ENCODE data around the gene MEGF6. TPM values are rescaled to one million over a fixed set of nuclear protein-coding genes. Genes with fewer than 3 reads are reported as not detected.

MEGF6 gene
- total RNA-seq, 2 donors from 2014 or later, result 4.9 to 6.8 TPM

DNA sequence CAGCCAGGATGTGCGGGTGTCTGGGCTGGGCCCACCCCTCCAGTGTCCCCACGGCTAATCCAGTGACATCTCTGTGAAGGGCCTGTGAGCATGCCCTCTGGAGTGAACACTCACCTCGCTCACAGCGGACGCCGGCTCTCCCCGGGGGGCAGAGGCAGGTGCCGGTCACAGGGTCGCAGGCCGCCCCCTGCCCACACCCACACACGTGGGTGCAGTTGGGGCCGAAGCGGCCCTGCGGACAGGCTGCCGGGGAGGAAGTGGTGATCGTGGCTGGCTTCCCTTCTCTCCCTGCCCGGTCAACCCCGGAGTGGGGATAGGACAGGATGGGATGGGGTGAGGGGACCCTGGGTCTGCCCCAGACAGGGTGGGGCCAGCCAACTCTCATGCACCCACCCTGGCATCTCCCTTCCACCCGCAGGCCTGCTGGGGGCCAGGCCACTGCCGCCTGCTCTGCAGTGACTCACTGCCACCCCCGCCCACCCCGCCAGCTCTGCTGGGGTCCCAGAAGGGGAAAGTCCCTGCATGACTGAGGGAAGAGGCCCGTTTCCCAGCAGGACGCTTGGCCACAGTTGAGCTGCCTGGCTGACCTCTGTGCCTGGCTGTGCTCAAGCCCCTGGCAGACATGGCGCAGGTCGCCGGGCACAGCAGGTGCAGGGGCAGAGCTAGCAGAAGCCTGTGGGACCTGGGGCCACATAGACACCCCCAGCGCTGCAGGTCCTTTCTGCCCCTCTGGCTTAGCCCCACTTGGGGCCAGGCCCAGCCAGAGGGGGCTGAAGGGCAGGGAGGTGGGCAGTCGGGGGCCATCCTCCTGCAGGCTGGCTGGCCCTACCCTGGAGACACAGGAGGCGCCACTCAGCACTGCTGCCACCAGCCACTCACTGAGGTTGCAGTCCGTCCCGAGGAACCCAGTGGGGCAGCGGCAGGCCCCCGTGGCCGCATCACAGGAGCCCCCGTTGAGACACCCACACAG is 115.2 kb downstream of the MEGF6 start:
- H3K36me3 Mint-ChIP-seq (ENCODE audit: insufficient read depth in 2 of 2), result no peaks in the 10 kb centered on the region

GRCh38 chr1:3494321-3495308 is 116.7 kb downstream of the MEGF6 start:
- Mint-ChIP-seq H3K27me3 (ENCODE audit: low read depth) (no peaks in the 10 kb centered on the region), H3K27ac (no peak overlapping the region), H3K4me1 (ENCODE audit: low read depth) (peaks cover 7% of the 10 kb centered on the region), H3K9me3 (no peaks in the 10 kb centered on the region), H3K36me3 (ENCODE audit: insufficient read depth in 2 of 2) (no peaks in the 10 kb centered on the region), H3K4me3 (no peak overlapping the region)
- DNase-seq (no peak), ATAC-seq (replicated peaks in 1 of 2) (no peak)

More for the DNA sequence above, 115.2 kb downstream of the MEGF6 start:
- H3K4me1 Mint-ChIP-seq (ENCODE audit: low read depth), result peaks cover 5% of the 10 kb centered on the region
- no peak overlapping the region for H3K4me3 Mint-ChIP-seq
- no peaks in the 10 kb centered on the region for H3K9me3 Mint-ChIP-seq
- ATAC-seq (replicated peaks in 1 of 2), result no peak
- H3K27ac Mint-ChIP-seq, result no peak overlapping the region
- no peaks in the 10 kb centered on the region for H3K27me3 Mint-ChIP-seq (ENCODE audit: low read depth)
- DNase-seq, result no peak

GRCh38 chr1:3492545-3493246 is 118.6 kb downstream of the MEGF6 start:
- no peak for ATAC-seq (replicated peaks in 1 of 2)
- no peak overlapping the region for H3K27ac Mint-ChIP-seq
- peaks cover 2 to 3% of the 10 kb centered on the region in 2 donors for H3K36me3 Mint-ChIP-seq (ENCODE audit: insufficient read depth in 2 of 2)
- peaks cover 0 to 8% of the 10 kb centered on the region in 2 donors for H3K9me3 Mint-ChIP-seq
- DNase-seq, result no peak
- no peak overlapping the region for H3K4me3 Mint-ChIP-seq
- no peaks in the 10 kb centered on the region for H3K27me3 Mint-ChIP-seq (ENCODE audit: low read depth)
- peaks cover 7% of the 10 kb centered on the region for H3K4me1 Mint-ChIP-seq (ENCODE audit: low read depth)

GRCh38 chr1:3491291-3492246 is 119.7 kb downstream of the MEGF6 start:
- no peak overlapping the region for H3K27ac Mint-ChIP-seq
- peak; percentile 84 to 87 for DNase-seq
- peak overlapping the region; percentile 58 to 64 for H3K4me3 Mint-ChIP-seq
- H3K27me3 Mint-ChIP-seq (ENCODE audit: low read depth), result no peaks in the 10 kb centered on the region
- peaks cover 7% of the 10 kb centered on the region for H3K4me1 Mint-ChIP-seq (ENCODE audit: low read depth)
- peak; percentile 85 to 88 for ATAC-seq (replicated peaks in 1 of 2)
- peaks cover 2 to 3% of the 10 kb centered on the region in 2 donors for H3K36me3 Mint-ChIP-seq (ENCODE audit: insufficient read depth in 2 of 2)
- H3K9me3 Mint-ChIP-seq, result peaks cover 0 to 8% of the 10 kb centered on the region in 2 donors

DNA sequence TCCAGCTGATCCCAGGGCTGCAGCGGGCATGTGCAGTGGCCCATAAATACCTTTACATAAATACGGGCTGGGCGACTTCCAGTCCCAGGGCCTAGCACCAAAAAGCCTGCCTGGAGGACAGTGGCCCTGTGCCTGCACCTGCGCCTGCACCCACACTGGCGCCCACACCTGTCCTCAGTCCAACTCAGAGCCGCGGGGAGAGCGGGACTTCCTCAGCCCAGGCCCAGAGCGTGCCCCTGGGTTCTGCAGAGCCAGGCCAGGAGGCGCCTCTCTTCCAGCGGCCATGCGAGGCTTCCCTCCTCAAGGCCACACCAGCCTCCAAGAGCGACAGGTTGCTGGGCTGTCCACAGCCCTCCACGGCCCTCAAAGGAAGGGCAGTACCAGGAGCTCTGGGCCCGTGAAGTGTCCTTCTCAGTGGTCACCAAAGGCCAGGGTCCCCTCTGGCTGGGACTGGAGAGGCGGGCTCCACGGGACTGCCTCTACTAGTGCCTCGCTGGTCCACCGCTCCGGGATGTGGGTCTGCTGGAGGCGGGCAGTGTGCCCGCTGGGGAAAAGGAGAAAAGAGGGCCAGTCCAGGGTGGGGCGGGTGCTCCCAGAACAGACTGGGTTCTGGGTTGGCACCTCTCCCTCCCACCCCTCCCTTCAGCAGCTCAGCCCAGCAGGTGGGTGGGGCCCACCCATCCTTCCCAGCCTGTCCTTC is 121.1 kb downstream of the MEGF6 start:
- Mint-ChIP-seq H3K4me1 (ENCODE audit: low read depth) (peaks cover 7% of the 10 kb centered on the region), H3K27me3 (ENCODE audit: low read depth) (no peaks in the 10 kb centered on the region), H3K27ac (no peak overlapping the region), H3K9me3 (peaks cover 0 to 8% of the 10 kb centered on the region in 2 donors), H3K36me3 (ENCODE audit: insufficient read depth in 2 of 2) (peaks cover 2 to 3% of the 10 kb centered on the region in 2 donors), H3K4me3 (no peak overlapping the region)
- ATAC-seq (replicated peaks in 1 of 2) (no peak), DNase-seq (no peak)

- DNase-seq, result no peak
- H3K4me1 Mint-ChIP-seq (ENCODE audit: low read depth), result peaks cover 7% of the 10 kb centered on the region
- no peak overlapping the region for H3K27ac Mint-ChIP-seq
- no peak overlapping the region for H3K4me3 Mint-ChIP-seq
- no peak for ATAC-seq (replicated peaks in 1 of 2)
- H3K36me3 Mint-ChIP-seq (ENCODE audit: insufficient read depth in 2 of 2), result peaks cover 2 to 3% of the 10 kb centered on the region in 2 donors
- no peaks in the 10 kb centered on the region for H3K27me3 Mint-ChIP-seq (ENCODE audit: low read depth)
- peaks cover 0 to 8% of the 10 kb centered on the region in 2 donors for H3K9me3 Mint-ChIP-seq
These were observed 122.9 kb downstream of the MEGF6 start for GRCh38 chr1:3488432-3488831.

GRCh38 chr1:3485016-3485415 is 126.3 kb downstream of the MEGF6 start:
- Mint-ChIP-seq H3K9me3 (peaks cover 0 to 8% of the 10 kb centered on the region in 2 donors), H3K27me3 (ENCODE audit: low read depth) (no peaks in the 10 kb centered on the region), H3K4me1 (ENCODE audit: low read depth) (no peaks in the 10 kb centered on the region), H3K4me3 (no peak overlapping the region), H3K27ac (no peak overlapping the region), H3K36me3 (ENCODE audit: insufficient read depth in 2 of 2) (peaks cover 2 to 3% of the 10 kb centered on the region in 2 donors)
- no peak for ATAC-seq (replicated peaks in 1 of 2)
- DNase-seq, result no peak

DNA sequence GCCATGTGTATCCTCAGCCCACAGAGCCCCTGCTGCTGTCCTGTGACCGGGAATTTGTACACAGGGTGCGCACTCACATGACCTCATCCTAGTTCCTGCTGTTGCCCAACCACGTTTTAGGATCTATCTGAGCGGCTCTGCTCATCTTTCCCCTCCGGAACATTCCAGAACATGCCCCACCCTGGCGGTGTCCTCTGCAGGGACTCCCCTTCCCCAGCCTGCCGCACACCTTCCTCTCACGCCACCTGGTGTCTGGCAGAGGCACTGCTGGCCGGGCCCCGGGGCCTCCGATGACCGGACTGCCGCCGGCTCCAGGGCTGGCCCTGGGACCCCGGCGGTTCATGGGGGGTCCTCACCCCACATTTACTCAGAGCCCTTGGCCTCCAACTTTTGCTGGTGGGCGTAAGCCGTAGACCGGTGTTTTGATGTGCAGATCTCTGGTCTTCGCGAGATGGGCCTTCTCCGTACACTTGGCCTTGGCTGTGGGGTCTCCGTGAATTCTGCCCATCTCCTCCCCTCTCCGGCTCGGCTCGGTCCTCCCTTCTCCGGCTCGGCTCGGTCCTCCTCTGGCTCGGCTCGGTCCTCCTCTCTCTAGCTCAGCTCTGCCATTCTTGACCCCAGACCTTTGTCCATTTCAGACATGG is 127.4 kb downstream of the MEGF6 start:
- no peak overlapping the region for H3K4me3 Mint-ChIP-seq
- ATAC-seq (replicated peaks in 1 of 2) (peak; percentile 42 to 64), DNase-seq (peak; percentile 56 to 60)
- no peaks in the 10 kb centered on the region for H3K27me3 Mint-ChIP-seq (ENCODE audit: low read depth)
- peaks cover 0 to 6% of the 10 kb centered on the region in 2 donors for H3K9me3 Mint-ChIP-seq
- H3K27ac Mint-ChIP-seq, result no peak overlapping the region
- H3K4me1 Mint-ChIP-seq (ENCODE audit: low read depth), result no peaks in the 10 kb centered on the region
- peaks cover 0 to 1% of the 10 kb centered on the region in 2 donors for H3K36me3 Mint-ChIP-seq (ENCODE audit: insufficient read depth in 2 of 2)

DNA sequence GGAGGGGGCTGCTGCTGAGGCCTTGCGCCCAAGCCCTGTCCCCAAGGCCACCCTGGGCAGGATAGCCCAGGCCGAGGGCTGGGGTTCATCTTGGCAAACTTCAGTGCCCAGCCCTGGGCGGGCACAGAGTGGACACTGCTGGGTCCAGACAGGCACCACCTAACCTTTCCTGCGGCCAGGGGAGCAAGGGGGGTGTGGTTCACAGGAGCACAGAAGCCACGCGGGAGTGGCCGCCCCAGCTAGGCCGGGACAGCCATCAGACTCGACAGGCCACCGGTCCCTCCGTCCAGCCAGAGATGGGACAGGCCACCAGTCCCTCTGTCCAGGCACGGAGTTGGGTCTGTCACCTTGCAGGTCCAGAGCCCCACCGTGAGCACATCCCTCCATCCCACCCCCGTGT is 127.9 kb downstream of the MEGF6 start:
- ATAC-seq (replicated peaks in 1 of 2), result no peak
- peaks cover 0 to 2% of the 10 kb centered on the region in 2 donors for H3K9me3 Mint-ChIP-seq

GRCh38 chr1:3482378-3482849 is 128.9 kb downstream of the MEGF6 start:
- H3K36me3 Mint-ChIP-seq (ENCODE audit: insufficient read depth in 2 of 2), result no peaks in the 10 kb centered on the region
- no peak overlapping the region for H3K4me3 Mint-ChIP-seq
- no peaks in the 10 kb centered on the region for H3K9me3 Mint-ChIP-seq
- no peaks in the 10 kb centered on the region for H3K4me1 Mint-ChIP-seq (ENCODE audit: low read depth)
- no peak overlapping the region for H3K27ac Mint-ChIP-seq
- DNase-seq (peak; percentile 4 to 22), ATAC-seq (replicated peaks in 1 of 2) (peak in 1 of 2 donors; percentile 48)
- H3K27me3 Mint-ChIP-seq (ENCODE audit: low read depth), result no peaks in the 10 kb centered on the region

More for the DNA sequence above, 127.9 kb downstream of the MEGF6 start:
- Mint-ChIP-seq H3K27me3 (ENCODE audit: low read depth) (no peaks in the 10 kb centered on the region), H3K27ac (no peak overlapping the region), H3K4me3 (no peak overlapping the region), H3K4me1 (ENCODE audit: low read depth) (no peaks in the 10 kb centered on the region), H3K36me3 (ENCODE audit: insufficient read depth in 2 of 2) (no peaks in the 10 kb centered on the region)
- DNase-seq, result no peak

Data from activated T-cell treated with anti-CD3 and anti-CD28 coated beads, Interleukin-2, amount 50 U/mL, for 72 hours (primary cell).